GM19467 (cell line): ENCODE measurements around the gene MED1.
"Not testable (repeated sequence)": the region's sequence is repeated elsewhere in the genome, so short reads cannot be mapped to it uniquely, and the experiment has no call there.

Experiments used
- ATAC-seq: cut with Tn5 transposase; IDR thresholded peaks from one replicate; pipeline ENCODE4 v1.9.1; 2021; ENCODE audit warnings: mild to moderate bottlenecking, moderate library complexity; ENCODE audit not compliant: unreplicated experiment

Gene MED1

GRCh38 chr17:39450847-39451581, at the start of gene MED1:
Gene MED1 (minus strand): TSS chr17:39451263. CDS start chr17:39451062, 201 bp downstream.
- ATAC-seq: peak; percentile 94

GRCh38 chr17:39496921-39497320, 45.9 kb upstream of the MED1 start:
- not testable (repeated sequence) for ATAC-seq

GRCh38 chr17:39487946-39488345, 36.9 kb upstream of the MED1 start:
- no peak for ATAC-seq

GRCh38 chr17:39487490-39487889, 36.4 kb upstream of the MED1 start:
- not testable (repeated sequence) for ATAC-seq

GRCh38 chr17:39486242-39486641, 35.2 kb upstream of the MED1 start:
- no peak for ATAC-seq

GRCh38 chr17:39485555-39485954, 34.5 kb upstream of the MED1 start:
- ATAC-seq: no peak

GRCh38 chr17:39484178-39484577, 33.1 kb upstream of the MED1 start:
- no peak for ATAC-seq

- no peak for ATAC-seq
Observed at GRCh38 chr17:39483506-39483905, 32.4 kb upstream of the MED1 start.

GRCh38 chr17:39479631-39480030, 28.6 kb upstream of the MED1 start:
- not testable (repeated sequence) for ATAC-seq

- ATAC-seq: no peak
Observed at GRCh38 chr17:39473310-39473709, 22.2 kb upstream of the MED1 start.

GRCh38 chr17:39468610-39469009, 17.5 kb upstream of the MED1 start:
- ATAC-seq: not testable (repeated sequence)

GRCh38 chr17:39464639-39465181, 13.6 kb upstream of the MED1 start:
- not testable (repeated sequence) for ATAC-seq

GRCh38 chr17:39462631-39463375, 11.7 kb upstream of the MED1 start:
- ATAC-seq: no peak

- no peak for ATAC-seq
Observed at GRCh38 chr17:39461926-39462569, 11.0 kb upstream of the MED1 start.

- peak; percentile 56 for ATAC-seq
Observed at GRCh38 chr17:39461113-39461925, 10.3 kb upstream of the MED1 start, which contains the start of gene CDK12. Gene CDK12 (plus strand): TSS chr17:39461486. CDS start chr17:39462072, 586 bp downstream.

GRCh38 chr17:39455919-39456318, 4.9 kb upstream of the MED1 start:
- no peak for ATAC-seq

- ATAC-seq: no peak
Observed at GRCh38 chr17:39450051-39450450, 1.0 kb downstream of the MED1 start.

- ATAC-seq: no peak
Observed at GRCh38 chr17:39447561-39447960, 3.5 kb downstream of the MED1 start.

- ATAC-seq: no peak
Observed at GRCh38 chr17:39443326-39443725, 7.7 kb downstream of the MED1 start.

- ATAC-seq: not testable (repeated sequence)
Observed at GRCh38 chr17:39439868-39440267, 11.2 kb downstream of the MED1 start.
